GM18499 (cell line): ENCODE results near the gene MYEOV.

Experiments
- ATAC-seq: cut with Tn5 transposase; IDR thresholded peaks from one replicate; pipeline ENCODE4 v1.9.1; 2021; ENCODE audit warnings: moderate number of reproducible peaks; ENCODE audit not compliant: insufficient read depth, unreplicated experiment

MYEOV gene

GRCh38 chr11:69300120-69301060 lies 6.4 kb downstream of the MYEOV start:
- no peak for ATAC-seq

- ATAC-seq, result no peak
These were observed 7.1 kb downstream of the MYEOV start for GRCh38 chr11:69301081-69301454.

GRCh38 chr11:69301455-69302401 lies 7.8 kb downstream of the MYEOV start:
- no peak for ATAC-seq

GRCh38 chr11:69302447-69303020 lies 8.6 kb downstream of the MYEOV start:
- ATAC-seq, result no peak

GRCh38 chr11:69303427-69303826 lies 9.5 kb downstream of the MYEOV start:
- ATAC-seq, result no peak

- no peak for ATAC-seq
These were observed 10.3 kb downstream of the MYEOV start for GRCh38 chr11:69304258-69304657.

GRCh38 chr11:69304686-69305085 lies 10.7 kb downstream of the MYEOV start:
- no peak for ATAC-seq

- no peak for ATAC-seq
These were observed 12.1 kb downstream of the MYEOV start for GRCh38 chr11:69305885-69306540.

- no peak for ATAC-seq
These were observed 12.9 kb downstream of the MYEOV start for GRCh38 chr11:69306821-69307220.

- no peak for ATAC-seq
These were observed 13.5 kb downstream of the MYEOV start for GRCh38 chr11:69307421-69307820.

GRCh38 chr11:69307871-69308431 lies 14.0 kb downstream of the MYEOV start:
- no peak for ATAC-seq

- no peak for ATAC-seq
These were observed 14.5 kb downstream of the MYEOV start for GRCh38 chr11:69308491-69308911.

GRCh38 chr11:69308936-69309615 lies 15.1 kb downstream of the MYEOV start:
- no peak for ATAC-seq

GRCh38 chr11:69309631-69310280 lies 15.8 kb downstream of the MYEOV start:
- ATAC-seq, result no peak

GRCh38 chr11:69310351-69310750 lies 16.4 kb downstream of the MYEOV start:
- ATAC-seq, result no peak

GRCh38 chr11:69310934-69311766 lies 17.2 kb downstream of the MYEOV start:
- ATAC-seq, result no peak

- ATAC-seq, result no peak
These were observed 17.9 kb downstream of the MYEOV start for GRCh38 chr11:69311767-69312385.
